ENCODE data around the gene CFDP1. TPM values are rescaled to one million over a fixed set of nuclear protein-coding genes. Genes with fewer than 3 reads are reported as not detected.

Gene CFDP1
- total RNA-seq, 6 donors from 2014 or later = 36.8 to 185 (median 50.6) TPM

- ATAC-seq (ENCODE audit: low FRiP score in 2 of 2) (no peak), DNase-seq (no peak)
- Histone ChIP-seq H3K4me1 (peaks cover 58 to 80% (median 61%) of the 10 kb centered on the region in 4 donors), H3K9me3 (no peaks in the 10 kb centered on the region), H3K36me3 (peaks cover 0 to 6% (median 0%) of the 10 kb centered on the region in 4 donors), H3K27ac (peak overlapping the region in 3 of 4 donors; percentile 22 to 97 (median 30)), H3K4me3 (peak overlapping the region in 1 of 4 donors; percentile 2), H3K27me3 (peaks cover 0 to 14% (median 3%) of the 10 kb centered on the region in 4 donors)
- TF ChIP-seq POLR2AphosphoS5 (IDR thresholded peaks at IDR 0.05) = no peak
- TF ChIP-seq POLR2A (IDR thresholded peaks at IDR 0.05) = no peak
- TF ChIP-seq EP300 (IDR thresholded peaks at IDR 0.05) = no peak
- TF ChIP-seq, protein P1, sequence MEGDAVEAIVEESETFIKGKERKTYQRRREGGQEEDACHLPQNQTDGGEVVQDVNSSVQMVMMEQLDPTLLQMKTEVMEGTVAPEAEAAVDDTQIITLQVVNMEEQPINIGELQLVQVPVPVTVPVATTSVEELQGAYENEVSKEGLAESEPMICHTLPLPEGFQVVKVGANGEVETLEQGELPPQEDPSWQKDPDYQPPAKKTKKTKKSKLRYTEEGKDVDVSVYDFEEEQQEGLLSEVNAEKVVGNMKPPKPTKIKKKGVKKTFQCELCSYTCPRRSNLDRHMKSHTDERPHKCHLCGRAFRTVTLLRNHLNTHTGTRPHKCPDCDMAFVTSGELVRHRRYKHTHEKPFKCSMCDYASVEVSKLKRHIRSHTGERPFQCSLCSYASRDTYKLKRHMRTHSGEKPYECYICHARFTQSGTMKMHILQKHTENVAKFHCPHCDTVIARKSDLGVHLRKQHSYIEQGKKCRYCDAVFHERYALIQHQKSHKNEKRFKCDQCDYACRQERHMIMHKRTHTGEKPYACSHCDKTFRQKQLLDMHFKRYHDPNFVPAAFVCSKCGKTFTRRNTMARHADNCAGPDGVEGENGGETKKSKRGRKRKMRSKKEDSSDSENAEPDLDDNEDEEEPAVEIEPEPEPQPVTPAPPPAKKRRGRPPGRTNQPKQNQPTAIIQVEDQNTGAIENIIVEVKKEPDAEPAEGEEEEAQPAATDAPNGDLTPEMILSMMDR (IDR thresholded peaks at IDR 0.05) = no peak
- WGBS, 2 donors = 69% methylated on average over 5 of the region's 5 CpGs; no CpG with 5 or more reads in 1 of the 2 donors
Measured at GRCh38 chr16:75262800-75263127, 170.5 kb downstream of the CFDP1 start.

- DNase-seq (peak in 1 of 2 donors; percentile 21), ATAC-seq (ENCODE audit: low FRiP score in 2 of 2) (no peak)
- Histone ChIP-seq H3K27ac (peak overlapping the region in 3 of 4 donors; percentile 22 to 97 (median 30)), H3K27me3 (peaks cover 0 to 14% (median 3%) of the 10 kb centered on the region in 4 donors), H3K4me3 (peak overlapping the region in 2 of 4 donors; percentile 2 to 9), H3K36me3 (peaks cover 0 to 6% (median 0%) of the 10 kb centered on the region in 4 donors), H3K9me3 (no peaks in the 10 kb centered on the region), H3K4me1 (peaks cover 61 to 81% (median 64%) of the 10 kb centered on the region in 4 donors)
- TF ChIP-seq, protein P1 (IDR thresholded peaks at IDR 0.05) = no peak
- TF ChIP-seq EP300 (IDR thresholded peaks at IDR 0.05) (no peak), POLR2A (IDR thresholded peaks at IDR 0.05) (no peak), POLR2AphosphoS5 (IDR thresholded peaks at IDR 0.05) (no peak)
- WGBS, 2 donors = 63 to 72% methylated on average over 13 of the region's 14 CpGs
Measured at GRCh38 chr16:75262104-75262799, 171.1 kb downstream of the CFDP1 start.

DNA sequence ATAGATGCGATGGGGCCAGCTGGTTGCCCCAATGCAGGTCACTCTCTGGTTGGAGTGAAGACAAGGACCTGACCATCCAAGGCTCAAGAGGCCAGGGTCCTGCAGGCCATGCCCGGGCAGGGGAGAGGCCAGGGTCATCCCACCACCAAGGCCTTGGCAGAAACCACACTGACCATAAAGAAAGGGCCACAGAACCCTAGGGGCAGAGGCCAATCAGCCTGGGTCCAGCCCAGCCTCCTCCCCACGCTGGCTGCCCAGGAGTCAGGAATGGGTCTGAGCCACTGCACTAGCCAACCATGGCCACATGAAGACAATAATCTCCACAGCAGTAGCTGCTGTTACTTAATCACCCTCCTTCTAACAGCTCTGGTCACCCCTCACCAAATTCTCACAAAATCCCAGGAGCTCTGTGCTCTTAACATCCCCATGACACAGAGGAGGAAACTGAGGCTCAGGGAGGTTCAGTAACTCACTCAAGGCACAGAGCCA lies 171.7 kb downstream of the CFDP1 start:
- DNase-seq = no peak
- TF ChIP-seq EP300 (IDR thresholded peaks at IDR 0.05) = no peak
- Histone ChIP-seq H3K27me3 (peaks cover 0 to 14% (median 3%) of the 10 kb centered on the region in 4 donors), H3K4me3 (no peak overlapping the region), H3K27ac (peak overlapping the region in 2 of 4 donors; percentile 22 to 97), H3K36me3 (peaks cover 0 to 6% (median 0%) of the 10 kb centered on the region in 4 donors), H3K4me1 (peaks cover 68 to 82% (median 69%) of the 10 kb centered on the region in 4 donors), H3K9me3 (no peaks in the 10 kb centered on the region)
- WGBS, 2 donors = 60 to 94% methylated on average over 1 to 3 of the region's 3 CpGs
- no peak for ATAC-seq (ENCODE audit: low FRiP score in 2 of 2)

DNA sequence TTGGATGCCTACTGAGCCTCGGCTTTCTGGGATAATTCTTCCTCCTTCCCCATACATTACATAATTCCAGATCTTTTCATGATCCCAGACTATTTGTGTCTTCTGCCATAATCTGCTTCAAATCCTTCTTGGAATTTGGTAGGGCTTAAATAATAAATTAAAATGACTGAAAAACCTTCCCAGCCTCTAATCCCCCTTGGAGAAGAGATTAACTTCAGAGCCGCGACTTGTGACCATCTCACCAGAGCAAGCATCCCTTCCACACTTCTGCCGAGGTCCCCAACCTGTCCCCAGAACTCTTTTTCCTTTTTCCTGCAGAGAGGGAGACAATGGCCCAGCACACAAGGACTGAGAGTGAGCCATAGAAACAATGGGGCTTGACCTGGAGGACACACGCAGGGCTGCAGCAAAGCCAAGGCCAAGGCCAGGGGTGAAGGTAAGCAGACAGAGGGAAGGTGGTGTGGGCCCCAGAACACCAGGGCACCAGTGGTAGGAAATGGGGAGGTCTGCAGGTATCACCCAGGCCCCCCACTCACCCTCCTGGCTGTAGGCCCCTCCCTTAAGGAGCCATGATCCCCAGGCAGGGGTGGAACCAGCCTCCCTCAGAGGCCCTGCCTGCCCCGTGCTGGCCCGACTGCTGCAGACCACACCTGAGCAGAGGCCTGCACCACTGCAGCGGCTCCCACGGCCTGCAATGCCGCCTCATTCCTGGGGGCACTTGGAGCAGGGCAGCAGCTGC lies 172.3 kb downstream of the CFDP1 start:
- peaks cover 0 to 13% (median 3%) of the 10 kb centered on the region in 4 donors for H3K27me3 ChIP-seq
- peak overlapping the region in 2 of 4 donors; percentile 2 to 9 for H3K27ac ChIP-seq
- no peak for DNase-seq
- H3K36me3 ChIP-seq = peaks cover 0 to 6% (median 0%) of the 10 kb centered on the region in 4 donors
- peaks cover 68 to 82% (median 69%) of the 10 kb centered on the region in 4 donors for H3K4me1 ChIP-seq
- 76 to 84% methylated on average over 5 to 10 of the region's 10 CpGs for WGBS, 2 donors
- no peak for ATAC-seq (ENCODE audit: low FRiP score in 2 of 2)
- TF ChIP-seq EP300 (IDR thresholded peaks at IDR 0.05) (no peak), POLR2AphosphoS5 (IDR thresholded peaks at IDR 0.05) (no peak), POLR2A (IDR thresholded peaks at IDR 0.05) (no peak)
- TF ChIP-seq, protein P1 (IDR thresholded peaks at IDR 0.05) = no peak
- H3K4me3 ChIP-seq = no peak overlapping the region
- no peaks in the 10 kb centered on the region for H3K9me3 ChIP-seq

GRCh38 chr16:75258807-75259141 lies 174.5 kb downstream of the CFDP1 start:
- Histone ChIP-seq H3K27ac (peak overlapping the region in 1 of 4 donors; percentile 85), H3K9me3 (no peaks in the 10 kb centered on the region), H3K4me1 (peaks cover 80 to 82% (median 81%) of the 10 kb centered on the region in 4 donors), H3K27me3 (no peaks in the 10 kb centered on the region), H3K36me3 (peaks cover 0 to 6% (median 0%) of the 10 kb centered on the region in 4 donors), H3K4me3 (no peak overlapping the region)
- DNase-seq = peak in 1 of 2 donors; percentile 21
- no peak for ATAC-seq (ENCODE audit: low FRiP score in 2 of 2)
- TF ChIP-seq, protein P1 (IDR thresholded peaks at IDR 0.05) = no peak
- TF ChIP-seq POLR2A (IDR thresholded peaks at IDR 0.05) (no peak), EP300 (IDR thresholded peaks at IDR 0.05) (no peak), POLR2AphosphoS5 (IDR thresholded peaks at IDR 0.05) (no peak)
- WGBS, 2 donors = 62 to 67% methylated on average over 6 of the region's 6 CpGs

Data from upper lobe of left lung (tissue), 6 donors.